AG09309 (cell line): Measurements from ENCODE around the gene TUBA4A.
A peak's percentile ranks its signal among the peaks of the same experiment; 100 is the strongest.

Experiments
- DNase-seq: peaks from one replicate; pipeline ENCODE4 v3.0.0-alpha.2; 2010; ENCODE audit warnings: low read depth
- H3K4me3 ChIP-seq: 2 replicates; pipeline ENCODE4 v1.5.1; 2011; ENCODE audit warnings: mild to moderate bottlenecking, low read depth, low read length, moderate library complexity; ENCODE audit not compliant: control insufficient read depth
- TF ChIP-seq, protein P1 (sequence below): IDR thresholded peaks from 2 replicates; pipeline ENCODE4 v1.5.1; 2011; ENCODE audit warnings: mild to moderate bottlenecking, low read depth, low read length, inconsistent platforms; ENCODE audit not compliant: insufficient read depth, control insufficient read depth; ENCODE audit errors: missing control alignments

TUBA4A gene

DNA sequence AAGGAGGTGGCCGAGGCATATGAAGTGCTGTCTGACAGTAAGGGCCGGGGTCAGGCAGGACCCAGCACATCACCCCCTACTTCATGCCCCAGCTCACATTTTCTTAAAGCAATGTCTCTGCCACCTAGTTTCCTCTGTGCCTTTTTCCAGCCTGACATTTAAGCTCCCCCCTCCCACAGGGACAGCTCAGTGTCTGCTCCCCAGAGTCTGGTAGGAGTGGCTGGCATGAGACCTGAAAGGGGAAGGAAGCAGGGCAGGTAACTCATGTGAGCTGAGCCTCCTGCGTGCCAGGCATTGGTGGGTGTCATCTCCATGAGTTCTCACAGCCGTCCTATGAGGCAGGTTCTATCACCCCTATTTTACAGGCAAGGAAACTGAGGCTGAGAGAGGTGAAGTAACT, 26.9 kb upstream of the TUBA4A start:
- TF ChIP-seq, protein P1, sequence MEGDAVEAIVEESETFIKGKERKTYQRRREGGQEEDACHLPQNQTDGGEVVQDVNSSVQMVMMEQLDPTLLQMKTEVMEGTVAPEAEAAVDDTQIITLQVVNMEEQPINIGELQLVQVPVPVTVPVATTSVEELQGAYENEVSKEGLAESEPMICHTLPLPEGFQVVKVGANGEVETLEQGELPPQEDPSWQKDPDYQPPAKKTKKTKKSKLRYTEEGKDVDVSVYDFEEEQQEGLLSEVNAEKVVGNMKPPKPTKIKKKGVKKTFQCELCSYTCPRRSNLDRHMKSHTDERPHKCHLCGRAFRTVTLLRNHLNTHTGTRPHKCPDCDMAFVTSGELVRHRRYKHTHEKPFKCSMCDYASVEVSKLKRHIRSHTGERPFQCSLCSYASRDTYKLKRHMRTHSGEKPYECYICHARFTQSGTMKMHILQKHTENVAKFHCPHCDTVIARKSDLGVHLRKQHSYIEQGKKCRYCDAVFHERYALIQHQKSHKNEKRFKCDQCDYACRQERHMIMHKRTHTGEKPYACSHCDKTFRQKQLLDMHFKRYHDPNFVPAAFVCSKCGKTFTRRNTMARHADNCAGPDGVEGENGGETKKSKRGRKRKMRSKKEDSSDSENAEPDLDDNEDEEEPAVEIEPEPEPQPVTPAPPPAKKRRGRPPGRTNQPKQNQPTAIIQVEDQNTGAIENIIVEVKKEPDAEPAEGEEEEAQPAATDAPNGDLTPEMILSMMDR, result no peak
- DNase-seq, result no peak
- no peak overlapping the region for H3K4me3 ChIP-seq

DNA sequence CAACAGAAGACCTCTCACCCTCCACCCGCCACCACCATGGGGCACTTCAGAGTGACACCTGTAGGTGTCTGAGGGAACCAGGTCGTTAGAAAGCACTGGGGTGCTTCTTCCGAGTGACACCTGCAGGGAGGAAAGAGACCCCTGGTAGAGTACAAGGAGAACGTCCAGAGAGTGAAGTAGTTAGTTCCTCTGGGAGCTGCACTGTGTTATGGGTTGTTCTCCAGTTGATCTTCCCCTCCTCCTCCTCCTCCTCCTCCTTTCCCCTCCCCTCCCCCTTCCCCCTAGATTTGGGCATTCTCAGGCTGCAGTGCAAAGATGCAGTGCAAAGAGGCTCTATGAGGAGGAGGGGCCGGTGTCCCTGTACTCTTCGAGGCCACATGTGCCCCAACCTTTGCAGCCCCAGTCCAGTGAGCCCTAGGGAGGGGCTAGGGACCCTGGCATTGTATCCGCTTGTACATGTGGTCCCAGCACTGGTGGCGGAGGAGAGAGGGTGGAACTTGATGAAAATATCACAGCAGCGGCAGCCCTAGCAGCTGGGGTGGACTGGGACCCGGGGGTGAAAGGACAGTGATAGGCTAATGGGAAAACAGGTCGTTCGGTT, 26.3 kb upstream of the TUBA4A start:
- H3K4me3 ChIP-seq, result peak overlapping the region; percentile 78
- DNase-seq, result no peak
- TF ChIP-seq, protein P1, result no peak

DNA sequence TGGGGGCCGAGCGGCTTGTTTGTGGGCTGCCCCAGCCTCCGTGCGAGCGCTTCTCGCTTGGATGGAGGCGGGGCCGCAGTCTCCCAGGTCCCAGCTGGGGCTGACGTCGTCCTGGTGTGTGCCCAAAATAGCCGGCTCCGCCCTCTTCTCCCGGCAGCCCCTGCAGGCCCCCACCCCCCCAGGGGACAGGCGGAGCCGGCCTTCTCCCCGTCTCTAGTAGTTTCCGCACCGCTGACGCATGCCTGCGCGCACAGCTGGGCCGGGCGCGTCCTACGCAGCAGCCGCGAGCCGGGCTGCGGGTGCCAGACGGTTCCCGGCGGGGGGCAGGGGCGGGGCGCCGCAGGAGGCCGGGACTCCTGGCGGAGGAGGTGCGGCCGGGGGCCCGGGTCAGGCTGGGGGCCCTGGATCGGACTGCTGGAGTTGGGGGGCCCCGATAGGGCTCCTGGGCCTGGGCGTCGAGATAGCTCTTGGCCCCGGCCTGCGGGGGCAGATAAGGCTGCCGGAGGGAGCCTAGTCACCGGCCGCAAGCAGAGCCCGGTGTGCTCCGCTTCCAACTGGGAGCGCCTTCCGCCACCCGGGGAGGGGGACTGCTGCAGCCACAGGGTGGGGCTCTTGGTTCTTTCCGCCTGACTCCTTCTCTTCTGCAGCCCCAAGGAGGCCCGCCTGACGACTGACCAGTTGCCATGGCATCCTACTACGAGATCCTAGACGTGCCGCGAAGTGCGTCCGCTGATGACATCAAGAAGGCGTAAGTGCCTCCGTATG, 25.6 kb upstream of the TUBA4A start, which contains the start of gene DNAJB2:
TSS of gene DNAJB2 (plus strand) at position 216 of the 765 bp plus-strand sequence. CDS start at position 684, 468 bp downstream.
- TF ChIP-seq, protein P1, result peak; percentile 26
- DNase-seq, result peak; percentile 96
- peak within 1 kb of the TSS; percentile 78 for H3K4me3 ChIP-seq

DNA sequence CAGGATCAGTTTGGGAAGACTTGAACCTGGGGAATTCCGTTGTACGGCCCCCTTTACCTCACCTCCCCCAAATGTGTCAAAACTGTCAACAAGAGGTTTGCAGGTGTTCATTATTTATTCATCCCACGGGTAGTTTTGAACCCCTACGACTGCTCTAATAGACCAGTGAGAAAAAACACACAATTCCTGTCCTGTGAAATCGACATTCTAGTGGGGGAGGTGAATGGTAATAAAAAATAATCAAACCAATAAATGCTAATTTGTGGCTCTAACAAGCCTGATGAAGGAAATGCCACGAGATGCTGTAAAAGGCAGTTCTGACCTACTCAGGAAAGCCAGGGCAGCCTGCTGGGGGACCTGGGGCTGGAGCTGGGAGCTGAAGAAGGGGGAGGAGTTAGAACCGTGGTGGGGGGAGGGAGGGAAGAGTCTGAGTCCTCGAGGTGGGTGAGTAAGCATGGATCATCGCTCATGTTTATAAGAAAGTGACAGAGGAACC, 25.0 kb upstream of the TUBA4A start:
- TF ChIP-seq, protein P1, result no peak
- DNase-seq, result no peak
- peak overlapping the region; percentile 25 for H3K4me3 ChIP-seq

DNA sequence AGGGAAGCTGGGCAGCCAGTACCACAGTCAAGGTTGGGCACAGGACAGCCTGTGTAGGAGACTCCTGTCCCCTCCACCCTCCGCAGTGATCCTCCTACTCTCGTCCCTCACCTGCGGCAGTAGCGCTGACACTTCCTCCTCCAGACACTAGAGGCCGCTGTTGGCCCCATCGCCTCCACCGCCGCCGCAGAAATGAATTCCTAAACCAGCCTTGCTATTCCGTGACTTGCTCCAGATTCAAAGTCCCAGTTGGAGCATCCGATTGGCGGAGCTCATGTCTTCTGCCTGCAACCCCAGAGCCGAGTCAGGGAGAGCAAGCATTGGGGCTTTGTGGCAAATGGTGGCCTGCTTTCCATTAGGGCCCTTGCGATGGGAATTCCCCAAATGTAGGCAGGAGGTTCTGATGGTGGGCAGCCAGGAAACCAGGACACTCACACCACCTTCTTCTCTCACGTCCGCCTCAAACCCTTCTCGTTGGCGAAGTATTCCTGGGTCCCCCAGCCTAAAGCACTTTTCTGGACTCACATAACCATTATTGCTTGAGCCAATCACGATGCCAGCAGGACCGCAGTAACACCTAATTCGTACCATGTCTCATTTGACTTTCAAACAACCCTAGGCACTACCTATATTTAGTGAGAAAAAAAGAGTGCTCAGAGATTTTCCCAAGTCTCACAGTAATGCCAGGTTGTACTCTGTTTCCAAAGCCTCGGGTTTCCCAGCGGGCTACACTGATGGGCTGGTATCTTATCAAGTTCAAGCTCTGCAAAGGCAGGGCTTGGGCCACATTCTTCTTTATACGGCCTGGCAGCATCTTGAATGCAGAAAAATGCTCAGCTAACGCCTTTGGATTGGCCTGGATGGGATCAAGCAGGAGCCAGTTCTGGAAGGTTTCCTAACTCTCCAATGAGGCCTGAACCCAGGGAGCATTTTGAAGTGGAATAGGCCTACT, 24.3 kb upstream of the TUBA4A start:
- DNase-seq, result no peak
- TF ChIP-seq, protein P1, result peak; percentile 99
- H3K4me3 ChIP-seq, result no peak overlapping the region

DNA sequence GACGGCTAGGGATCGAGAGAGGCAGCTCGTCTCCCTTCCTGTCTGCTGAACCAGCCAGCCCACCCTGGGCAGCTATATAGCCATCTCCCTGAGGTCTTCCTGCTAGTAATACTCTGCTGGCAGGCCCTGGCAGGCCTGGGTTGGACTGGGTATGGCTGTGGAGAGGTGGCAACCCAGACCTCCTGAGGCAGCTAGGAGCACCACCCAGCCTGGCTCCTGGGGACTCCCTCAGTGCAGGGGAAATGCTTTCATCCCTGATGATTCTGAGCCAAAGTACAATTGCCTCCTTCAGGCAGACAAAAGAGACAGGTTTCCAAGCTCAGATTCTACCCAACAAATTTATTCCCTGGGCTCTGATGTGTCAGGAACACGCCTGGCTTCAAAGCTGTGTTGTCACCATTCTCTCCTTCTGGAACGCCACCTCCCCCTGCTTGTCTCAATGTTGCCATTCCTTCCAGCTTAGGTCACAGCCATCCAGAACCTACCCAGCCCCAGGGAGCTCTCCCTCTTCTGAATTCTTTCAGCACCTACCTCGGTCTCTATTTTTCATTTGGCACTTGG, 20.7 kb upstream of the TUBA4A start:
- no peak overlapping the region for H3K4me3 ChIP-seq
- TF ChIP-seq, protein P1, result no peak
- DNase-seq, result no peak
